ENCODE data around the gene KCNQ1. TPM values are rescaled to one million over a fixed set of nuclear protein-coding genes. Genes with fewer than 3 reads are reported as not detected.

KCNQ1 gene
- total RNA-seq, 1 donor from 2014 or later = 52.9 TPM

GRCh38 chr11:2547806-2548205, 103.0 kb downstream of the KCNQ1 start:
- no peak for ATAC-seq
- no peaks in the 10 kb centered on the region for H3K27me3 ChIP-seq
- no peaks in the 10 kb centered on the region for H3K9me3 ChIP-seq
- no peak overlapping the region for H3K4me3 ChIP-seq
- intact Hi-C loops (cut with DNase I) = no loop called here
- H3K27ac ChIP-seq = no peak overlapping the region
- TF ChIP-seq, protein P1, sequence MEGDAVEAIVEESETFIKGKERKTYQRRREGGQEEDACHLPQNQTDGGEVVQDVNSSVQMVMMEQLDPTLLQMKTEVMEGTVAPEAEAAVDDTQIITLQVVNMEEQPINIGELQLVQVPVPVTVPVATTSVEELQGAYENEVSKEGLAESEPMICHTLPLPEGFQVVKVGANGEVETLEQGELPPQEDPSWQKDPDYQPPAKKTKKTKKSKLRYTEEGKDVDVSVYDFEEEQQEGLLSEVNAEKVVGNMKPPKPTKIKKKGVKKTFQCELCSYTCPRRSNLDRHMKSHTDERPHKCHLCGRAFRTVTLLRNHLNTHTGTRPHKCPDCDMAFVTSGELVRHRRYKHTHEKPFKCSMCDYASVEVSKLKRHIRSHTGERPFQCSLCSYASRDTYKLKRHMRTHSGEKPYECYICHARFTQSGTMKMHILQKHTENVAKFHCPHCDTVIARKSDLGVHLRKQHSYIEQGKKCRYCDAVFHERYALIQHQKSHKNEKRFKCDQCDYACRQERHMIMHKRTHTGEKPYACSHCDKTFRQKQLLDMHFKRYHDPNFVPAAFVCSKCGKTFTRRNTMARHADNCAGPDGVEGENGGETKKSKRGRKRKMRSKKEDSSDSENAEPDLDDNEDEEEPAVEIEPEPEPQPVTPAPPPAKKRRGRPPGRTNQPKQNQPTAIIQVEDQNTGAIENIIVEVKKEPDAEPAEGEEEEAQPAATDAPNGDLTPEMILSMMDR (IDR thresholded peaks at IDR 0.05) = no peak
- peak; percentile 48 for DNase-seq
- H3K4me1 ChIP-seq = no peaks in the 10 kb centered on the region
- no peaks in the 10 kb centered on the region for H3K36me3 ChIP-seq

DNA sequence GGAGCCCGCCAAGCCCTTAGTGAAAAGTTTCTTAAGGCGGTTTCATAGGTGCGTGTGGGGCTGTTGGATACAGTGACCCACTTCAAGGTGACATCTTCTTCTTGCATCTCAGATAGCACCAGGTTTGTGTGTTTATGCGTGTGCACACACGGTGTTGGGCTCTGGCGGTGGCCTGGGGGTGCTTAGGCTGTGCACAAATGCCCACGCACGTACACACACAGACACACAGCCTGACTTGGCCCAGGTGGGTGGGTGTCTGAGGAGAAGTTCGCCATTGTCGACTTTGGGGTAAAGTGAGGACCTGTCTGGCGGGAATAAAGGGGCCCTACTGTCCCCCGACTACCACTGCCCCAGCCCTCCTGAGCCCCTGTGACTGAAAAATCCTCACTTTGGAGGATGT, 103.8 kb downstream of the KCNQ1 start:
- Histone ChIP-seq H3K27ac (no peak overlapping the region), H3K4me3 (no peak overlapping the region), H3K9me3 (no peaks in the 10 kb centered on the region), H3K27me3 (no peaks in the 10 kb centered on the region), H3K36me3 (no peaks in the 10 kb centered on the region), H3K4me1 (no peaks in the 10 kb centered on the region)
- intact Hi-C loops (cut with DNase I) = no loop called here
- ATAC-seq = no peak
- TF ChIP-seq, protein P1 (IDR thresholded peaks at IDR 0.05) = no peak
- peak; percentile 39 for DNase-seq

GRCh38 chr11:2549080-2549479, 104.3 kb downstream of the KCNQ1 start:
- no peak overlapping the region for H3K27ac ChIP-seq

GRCh38 chr11:2549491-2549875, 104.7 kb downstream of the KCNQ1 start:
- no peak overlapping the region for H3K27ac ChIP-seq
- intact Hi-C loops (cut with DNase I) = no loop called here
- no peaks in the 10 kb centered on the region for H3K36me3 ChIP-seq
- TF ChIP-seq, protein P1 (IDR thresholded peaks at IDR 0.05) = no peak
- ATAC-seq = peak; percentile 24
- no peaks in the 10 kb centered on the region for H3K4me1 ChIP-seq
- no peaks in the 10 kb centered on the region for H3K27me3 ChIP-seq
- peak; percentile 23 for DNase-seq
- H3K4me3 ChIP-seq = no peak overlapping the region
- H3K9me3 ChIP-seq = no peaks in the 10 kb centered on the region

More at GRCh38 chr11:2549080-2549479, 104.3 kb downstream of the KCNQ1 start:
- Histone ChIP-seq H3K27me3 (no peaks in the 10 kb centered on the region), H3K4me1 (no peaks in the 10 kb centered on the region), H3K36me3 (no peaks in the 10 kb centered on the region), H3K9me3 (no peaks in the 10 kb centered on the region), H3K4me3 (no peak overlapping the region)
- no peak for DNase-seq
- intact Hi-C loops (cut with DNase I) = no loop called here
- TF ChIP-seq, protein P1 (IDR thresholded peaks at IDR 0.05) = no peak
- ATAC-seq = no peak

GRCh38 chr11:2549876-2550605, 105.2 kb downstream of the KCNQ1 start:
- Histone ChIP-seq H3K4me3 (no peak overlapping the region), H3K9me3 (no peaks in the 10 kb centered on the region), H3K4me1 (no peaks in the 10 kb centered on the region), H3K27me3 (no peaks in the 10 kb centered on the region), H3K27ac (no peak overlapping the region), H3K36me3 (no peaks in the 10 kb centered on the region)
- TF ChIP-seq, protein P1 (IDR thresholded peaks at IDR 0.05) = no peak
- ATAC-seq (peak; percentile 21), DNase-seq (peak; percentile 64)
- intact Hi-C loops (cut with DNase I) = no loop called here

Measured in upper lobe of right lung (tissue), 1 donor.